C4-2B (cell line): ENCODE data around the gene NLRC5.

Source experiments
- H3K27ac ChIP-seq: fragments of 450-650 bp; 2 replicates; pipeline ENCODE4 v1.5.1; 2017
- CTCF ChIP-seq: fragments of 450-650 bp; conservative IDR thresholded peaks from 2 replicates; pipeline ENCODE4 v1.5.1; 2017; ENCODE audit warnings: mild to moderate bottlenecking
- ZFX ChIP-seq: fragments of 450-650 bp; IDR thresholded peaks from 2 replicates; pipeline ENCODE4 v1.6.1; 2017

NLRC5 gene

DNA sequence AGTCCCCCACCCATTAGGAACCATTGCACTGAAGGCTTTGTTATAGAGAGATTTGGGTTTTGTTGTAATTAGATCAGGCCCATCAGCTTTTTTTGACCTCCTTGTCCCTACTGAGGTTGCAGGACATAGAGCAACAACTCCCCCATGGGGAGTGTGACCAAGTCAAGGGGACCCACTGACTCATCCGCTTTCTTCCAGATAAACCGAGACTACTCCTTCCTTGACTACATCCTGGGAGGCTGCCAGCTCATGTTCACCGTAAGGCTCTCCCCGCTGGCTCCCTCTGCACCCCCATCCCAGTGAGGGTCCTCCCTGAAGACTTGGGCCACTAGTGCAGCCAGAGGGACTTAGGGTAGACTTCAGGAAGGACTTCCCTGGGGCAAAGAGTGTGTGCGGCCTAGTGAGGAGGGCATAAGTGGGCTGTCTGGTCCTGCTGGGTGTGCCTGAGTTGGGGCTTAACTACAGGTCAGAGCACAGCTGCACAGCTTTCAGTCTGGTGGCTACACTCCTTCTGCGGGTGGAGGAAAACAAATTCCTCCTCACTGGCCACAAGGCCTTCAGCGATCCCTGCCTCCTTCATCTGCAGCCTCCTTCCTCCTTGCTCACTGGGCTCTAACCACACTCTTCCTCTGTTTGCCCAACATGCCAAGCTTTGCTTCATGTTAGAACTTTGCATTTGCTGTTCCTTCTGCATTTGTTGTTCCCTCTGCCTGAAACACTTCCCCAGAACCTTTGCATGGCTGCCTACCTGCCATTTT is 134.0 kb downstream of the NLRC5 start:
- TF ChIP-seq ZFX = no peak
- no peak for TF ChIP-seq CTCF
- no peak overlapping the region for H3K27ac ChIP-seq

- H3K27ac ChIP-seq = no peak overlapping the region
- TF ChIP-seq CTCF (no peak), ZFX (no peak)
Observed at GRCh38 chr16:57123974-57124674, 134.8 kb downstream of the NLRC5 start.

DNA sequence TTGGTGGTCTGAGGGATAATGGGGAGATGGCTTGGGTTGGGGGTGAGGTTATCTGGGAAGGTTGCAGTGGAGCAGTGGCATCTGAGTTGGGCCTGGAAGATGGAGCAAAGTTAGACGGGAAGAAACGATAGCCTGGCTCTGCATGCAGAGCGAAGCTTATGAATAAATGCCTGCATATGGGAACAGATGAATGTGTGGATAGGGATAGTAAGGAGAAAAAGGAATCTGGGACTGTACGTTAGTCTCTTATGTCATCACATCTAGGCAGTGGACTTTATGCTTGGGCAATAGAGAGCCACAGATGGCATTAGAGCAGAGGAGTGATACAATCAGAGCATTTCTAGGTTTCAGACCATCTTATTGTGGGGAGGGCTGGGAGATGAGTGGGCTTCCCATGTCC is 136.0 kb downstream of the NLRC5 start:
- TF ChIP-seq CTCF (no peak), ZFX (no peak)
- no peak overlapping the region for H3K27ac ChIP-seq

- no peak overlapping the region for H3K27ac ChIP-seq
- TF ChIP-seq CTCF (no peak), ZFX (no peak)
Observed at GRCh38 chr16:57125969-57126368, 136.6 kb downstream of the NLRC5 start.

- TF ChIP-seq CTCF (no peak), ZFX (no peak)
- no peak overlapping the region for H3K27ac ChIP-seq
Observed at GRCh38 chr16:57126411-57126810, 137.1 kb downstream of the NLRC5 start.

- no peak overlapping the region for H3K27ac ChIP-seq
- no peak for TF ChIP-seq CTCF
- TF ChIP-seq ZFX = no peak
Observed at GRCh38 chr16:57127037-57127763, 137.8 kb downstream of the NLRC5 start.

DNA sequence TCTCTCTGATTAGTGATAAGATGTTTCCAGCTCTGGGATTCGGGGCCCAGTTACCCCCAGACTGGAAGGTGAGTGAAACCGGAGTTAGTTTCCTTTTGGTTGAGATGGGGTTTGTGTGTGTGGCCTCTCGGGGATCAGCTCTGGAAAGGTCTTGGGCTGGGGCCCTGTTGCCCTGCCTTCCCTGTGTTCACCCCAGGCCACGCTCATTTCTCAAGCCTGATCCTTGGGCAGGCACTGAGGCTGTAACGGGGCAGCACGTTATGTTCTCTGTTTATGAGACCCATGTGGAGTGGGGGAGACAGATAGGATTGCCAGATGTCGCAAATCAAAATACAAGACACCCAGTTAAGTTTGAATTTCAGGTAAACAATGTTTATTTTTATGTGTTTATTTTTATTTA is 138.5 kb downstream of the NLRC5 start:
- TF ChIP-seq ZFX (no peak), CTCF (no peak)
- no peak overlapping the region for H3K27ac ChIP-seq
